ENCODE data around the gene PLA2G2F.
A peak's percentile ranks its signal among the peaks of the same experiment; 100 is the strongest.

Gene PLA2G2F

GRCh38 chr1:20192871-20193411, 53.8 kb downstream of the PLA2G2F start:
- DNase-seq: no peak

- DNase-seq: no peak
Observed at GRCh38 chr1:20194224-20194623, 55.1 kb downstream of the PLA2G2F start.

- peak; percentile 83 for DNase-seq
Observed at GRCh38 chr1:20194757-20195461, 55.8 kb downstream of the PLA2G2F start.

- no peak for DNase-seq
Observed at GRCh38 chr1:20195462-20195780, 56.3 kb downstream of the PLA2G2F start.

- DNase-seq: no peak
Observed at GRCh38 chr1:20197329-20197791, 58.2 kb downstream of the PLA2G2F start.

GRCh38 chr1:20198296-20198695, 59.2 kb downstream of the PLA2G2F start:
- DNase-seq: no peak

- no peak for DNase-seq
Observed at GRCh38 chr1:20198918-20199317, 59.8 kb downstream of the PLA2G2F start.

- no peak for DNase-seq
Observed at GRCh38 chr1:20199403-20199802, 60.3 kb downstream of the PLA2G2F start.

- no peak for DNase-seq
Observed at GRCh38 chr1:20199840-20200239, 60.7 kb downstream of the PLA2G2F start.

Data from stimulated activated CD4-positive, alpha-beta T cell treated with anti-CD3 and anti-CD28 coated beads, Interleukin-4, amount 100 ng/mL, for 24 hours (primary cell).